CD4-positive, alpha-beta T cell treated with Interferon alpha-2 for 1 hour (primary cell): ENCODE measurements around the gene ADAM15.
A peak's percentile ranks its signal among the peaks of the same experiment; 100 is the strongest.

ENCODE experiments used
- DNase-seq, 2 donors: peaks; one replicate each; pipeline ENCODE4 v3.0.0-alpha.2; 2020 to 2022

ADAM15 gene

GRCh38 chr1:155012026-155012546 is 39.0 kb upstream of the ADAM15 start:
- DNase-seq: peak; percentile 46 to 47

GRCh38 chr1:155012776-155013602 is 38.1 kb upstream of the ADAM15 start:
- DNase-seq: no peak

- DNase-seq: peak in 1 of 2 donors; percentile 53
Observed at GRCh38 chr1:155013632-155014031, 37.5 kb upstream of the ADAM15 start.

GRCh38 chr1:155014709-155015508 is 36.2 kb upstream of the ADAM15 start:
- no peak for DNase-seq

GRCh38 chr1:155015527-155016230 is 35.4 kb upstream of the ADAM15 start:
- no peak for DNase-seq

- DNase-seq: peak; percentile 25 to 42
Observed at GRCh38 chr1:155016231-155016831, 34.8 kb upstream of the ADAM15 start.

- DNase-seq: peak; percentile 86 to 90
Observed at GRCh38 chr1:155017041-155017945, 33.8 kb upstream of the ADAM15 start.

GRCh38 chr1:155017946-155018316 is 33.2 kb upstream of the ADAM15 start:
- no peak for DNase-seq

GRCh38 chr1:155018617-155019348 is 32.3 kb upstream of the ADAM15 start:
- no peak for DNase-seq

GRCh38 chr1:155019377-155020245 is 31.5 kb upstream of the ADAM15 start:
- DNase-seq: no peak

GRCh38 chr1:155022136-155022926 is 28.8 kb upstream of the ADAM15 start:
- DNase-seq: no peak

- no peak for DNase-seq
Observed at GRCh38 chr1:155022927-155023236, 28.2 kb upstream of the ADAM15 start.

GRCh38 chr1:155023627-155024026 is 27.5 kb upstream of the ADAM15 start:
- no peak for DNase-seq

GRCh38 chr1:155024315-155024714 is 26.8 kb upstream of the ADAM15 start:
- DNase-seq: no peak

- DNase-seq: no peak
Observed at GRCh38 chr1:155026154-155026553, 25.0 kb upstream of the ADAM15 start.

GRCh38 chr1:155026588-155026987 is 24.5 kb upstream of the ADAM15 start:
- no peak for DNase-seq

- DNase-seq: no peak
Observed at GRCh38 chr1:155029513-155030242, 21.4 kb upstream of the ADAM15 start.

GRCh38 chr1:155030243-155030795 is 20.8 kb upstream of the ADAM15 start:
- DNase-seq: no peak
